ENCODE results near the gene SHC3.

The SHC3 gene

DNA sequence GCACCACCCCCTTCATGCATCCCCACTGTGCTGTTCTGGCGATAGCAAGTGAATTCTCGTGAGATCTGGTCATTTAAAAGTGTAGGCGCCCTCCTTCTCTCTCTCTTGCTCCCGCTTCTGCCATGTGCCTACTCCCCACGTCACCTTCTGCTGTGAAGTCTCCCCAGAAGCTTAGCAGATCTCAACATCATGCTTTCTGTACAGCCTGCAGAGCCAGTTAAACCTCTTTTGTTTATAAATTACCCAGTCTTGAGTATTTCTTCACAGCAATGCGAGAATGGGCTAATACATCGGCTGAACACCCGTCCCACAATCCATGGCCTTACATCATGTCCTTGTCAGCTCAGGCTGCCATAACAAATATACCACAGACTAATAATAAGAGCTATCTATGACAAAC, 17.4 kb downstream of the SHC3 start:
- H3K4me3 ChIP-seq (ENCODE audit: low read depth, low read length): no peak overlapping the region
- TF ChIP-seq, protein P1, sequence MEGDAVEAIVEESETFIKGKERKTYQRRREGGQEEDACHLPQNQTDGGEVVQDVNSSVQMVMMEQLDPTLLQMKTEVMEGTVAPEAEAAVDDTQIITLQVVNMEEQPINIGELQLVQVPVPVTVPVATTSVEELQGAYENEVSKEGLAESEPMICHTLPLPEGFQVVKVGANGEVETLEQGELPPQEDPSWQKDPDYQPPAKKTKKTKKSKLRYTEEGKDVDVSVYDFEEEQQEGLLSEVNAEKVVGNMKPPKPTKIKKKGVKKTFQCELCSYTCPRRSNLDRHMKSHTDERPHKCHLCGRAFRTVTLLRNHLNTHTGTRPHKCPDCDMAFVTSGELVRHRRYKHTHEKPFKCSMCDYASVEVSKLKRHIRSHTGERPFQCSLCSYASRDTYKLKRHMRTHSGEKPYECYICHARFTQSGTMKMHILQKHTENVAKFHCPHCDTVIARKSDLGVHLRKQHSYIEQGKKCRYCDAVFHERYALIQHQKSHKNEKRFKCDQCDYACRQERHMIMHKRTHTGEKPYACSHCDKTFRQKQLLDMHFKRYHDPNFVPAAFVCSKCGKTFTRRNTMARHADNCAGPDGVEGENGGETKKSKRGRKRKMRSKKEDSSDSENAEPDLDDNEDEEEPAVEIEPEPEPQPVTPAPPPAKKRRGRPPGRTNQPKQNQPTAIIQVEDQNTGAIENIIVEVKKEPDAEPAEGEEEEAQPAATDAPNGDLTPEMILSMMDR (IDR thresholded peaks at IDR 0.05; ENCODE audit: insufficient read depth, low read depth, low read length, missing control alignments): no peak
- no peak for DNase-seq (ENCODE audit: low read depth)

DNA sequence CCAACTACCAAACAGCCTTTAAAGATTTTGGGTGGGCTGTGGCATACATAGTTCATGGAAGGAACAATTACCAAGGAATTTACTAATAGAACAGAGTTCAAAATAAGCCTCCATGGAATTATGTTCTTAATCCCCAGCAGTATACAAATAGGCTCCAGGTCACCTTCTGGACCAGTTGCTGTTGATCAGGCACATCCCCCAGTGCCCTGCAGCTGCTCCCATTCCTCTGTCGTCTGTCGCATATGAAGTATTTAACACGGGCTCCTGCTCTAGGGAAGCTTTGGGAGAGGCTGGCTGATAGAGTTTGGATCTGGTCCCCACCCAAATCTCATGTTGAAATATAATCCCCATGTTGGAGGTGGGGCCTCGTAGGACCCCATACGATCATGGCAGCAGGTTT, 17.8 kb downstream of the SHC3 start:
- H3K4me3 ChIP-seq (ENCODE audit: low read depth, low read length): no peak overlapping the region
- DNase-seq (ENCODE audit: low read depth): no peak
- TF ChIP-seq, protein P1 (IDR thresholded peaks at IDR 0.05; ENCODE audit: insufficient read depth, low read depth, low read length, missing control alignments): no peak

- TF ChIP-seq, protein P1 (IDR thresholded peaks at IDR 0.05; ENCODE audit: insufficient read depth, low read depth, low read length, missing control alignments): no peak
- no peak overlapping the region for H3K4me3 ChIP-seq (ENCODE audit: low read depth, low read length)
- DNase-seq (ENCODE audit: low read depth): no peak
These were observed 23.8 kb downstream of the SHC3 start for GRCh38 chr9:89154651-89155336.

GRCh38 chr9:89154218-89154617, 24.4 kb downstream of the SHC3 start:
- no peak overlapping the region for H3K4me3 ChIP-seq (ENCODE audit: low read depth, low read length)
- DNase-seq (ENCODE audit: low read depth): no peak

GRCh38 chr9:89153232-89154017, 25.2 kb downstream of the SHC3 start:
- no peak overlapping the region for H3K4me3 ChIP-seq (ENCODE audit: low read depth, low read length)
- TF ChIP-seq, protein P1 (IDR thresholded peaks at IDR 0.05; ENCODE audit: insufficient read depth, low read depth, low read length, missing control alignments): no peak
- DNase-seq (ENCODE audit: low read depth): no peak

More at GRCh38 chr9:89154218-89154617, 24.4 kb downstream of the SHC3 start:
- TF ChIP-seq, protein P1 (IDR thresholded peaks at IDR 0.05; ENCODE audit: insufficient read depth, low read depth, low read length, missing control alignments): no peak

GRCh38 chr9:89149726-89150125, 28.9 kb downstream of the SHC3 start:
- no peak overlapping the region for H3K4me3 ChIP-seq (ENCODE audit: low read depth, low read length)
- no peak for DNase-seq (ENCODE audit: low read depth)
- TF ChIP-seq, protein P1 (IDR thresholded peaks at IDR 0.05; ENCODE audit: insufficient read depth, low read depth, low read length, missing control alignments): no peak

Measured in GM12865 (cell line).